ENCODE measurements around the gene MTREX.

- no peak for TF ChIP-seq EGR1 (IDR thresholded peaks at IDR 0.05; ENCODE audit: low read depth in 2 of 2)
- no peak for TF ChIP-seq CTCF (IDR thresholded peaks at IDR 0.05; ENCODE audit: low read depth, low read length, missing input control)
- no peak for TF ChIP-seq TAF1 (conservative IDR thresholded peaks at IDR 0.05)
- TF ChIP-seq ZBTB33 (IDR thresholded peaks at IDR 0.05) = no peak
- TF ChIP-seq RXRA (IDR thresholded peaks at IDR 0.05) = no peak
- TF ChIP-seq REST (IDR thresholded peaks at IDR 0.05) = no peak
- TF ChIP-seq YY1 (IDR thresholded peaks at IDR 0.05) = no peak
- TF ChIP-seq SP1 (IDR thresholded peaks at IDR 0.05) = no peak
- TF ChIP-seq MAX (IDR thresholded peaks at IDR 0.05) = no peak
- TF ChIP-seq GABPA (IDR thresholded peaks at IDR 0.05 in 1 of 2, conservative IDR thresholded peaks at IDR 0.05 in 1 of 2) = no peak
Observed at GRCh38 chr5:55350754-55351153, 43.0 kb downstream of the MTREX start.

All from liver (tissue), 3 donors.